ENCODE results near the gene ZFHX3.

GRCh38 chr16:72794986-72795385 lies 252.9 kb downstream of the ZFHX3 start:
- TF ChIP-seq, protein P1, sequence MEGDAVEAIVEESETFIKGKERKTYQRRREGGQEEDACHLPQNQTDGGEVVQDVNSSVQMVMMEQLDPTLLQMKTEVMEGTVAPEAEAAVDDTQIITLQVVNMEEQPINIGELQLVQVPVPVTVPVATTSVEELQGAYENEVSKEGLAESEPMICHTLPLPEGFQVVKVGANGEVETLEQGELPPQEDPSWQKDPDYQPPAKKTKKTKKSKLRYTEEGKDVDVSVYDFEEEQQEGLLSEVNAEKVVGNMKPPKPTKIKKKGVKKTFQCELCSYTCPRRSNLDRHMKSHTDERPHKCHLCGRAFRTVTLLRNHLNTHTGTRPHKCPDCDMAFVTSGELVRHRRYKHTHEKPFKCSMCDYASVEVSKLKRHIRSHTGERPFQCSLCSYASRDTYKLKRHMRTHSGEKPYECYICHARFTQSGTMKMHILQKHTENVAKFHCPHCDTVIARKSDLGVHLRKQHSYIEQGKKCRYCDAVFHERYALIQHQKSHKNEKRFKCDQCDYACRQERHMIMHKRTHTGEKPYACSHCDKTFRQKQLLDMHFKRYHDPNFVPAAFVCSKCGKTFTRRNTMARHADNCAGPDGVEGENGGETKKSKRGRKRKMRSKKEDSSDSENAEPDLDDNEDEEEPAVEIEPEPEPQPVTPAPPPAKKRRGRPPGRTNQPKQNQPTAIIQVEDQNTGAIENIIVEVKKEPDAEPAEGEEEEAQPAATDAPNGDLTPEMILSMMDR (optimal IDR thresholded peaks at IDR 0.05 in 1 of 3, IDR thresholded peaks at IDR 0.05 in 1 of 3, conservative IDR thresholded peaks at IDR 0.05 in 1 of 3; ENCODE audit: extremely low read depth in 1 of 3, insufficient read depth in 2 of 3, low read length in 3 of 3), result no peak
- no peak for TF ChIP-seq EZH2 (IDR thresholded peaks at IDR 0.05; ENCODE audit: low read length)
